DMS153 treated with DMSO at 0.1 percent for 48 hours (cell line): ENCODE measurements around the gene ERP44.

Experiments used
- DNase-seq: peaks from one replicate; lab custom pipeline; 2025; ENCODE audit not compliant: unreplicated experiment; lab: John Stamatoyannopoulos, UW

Gene ERP44

DNA sequence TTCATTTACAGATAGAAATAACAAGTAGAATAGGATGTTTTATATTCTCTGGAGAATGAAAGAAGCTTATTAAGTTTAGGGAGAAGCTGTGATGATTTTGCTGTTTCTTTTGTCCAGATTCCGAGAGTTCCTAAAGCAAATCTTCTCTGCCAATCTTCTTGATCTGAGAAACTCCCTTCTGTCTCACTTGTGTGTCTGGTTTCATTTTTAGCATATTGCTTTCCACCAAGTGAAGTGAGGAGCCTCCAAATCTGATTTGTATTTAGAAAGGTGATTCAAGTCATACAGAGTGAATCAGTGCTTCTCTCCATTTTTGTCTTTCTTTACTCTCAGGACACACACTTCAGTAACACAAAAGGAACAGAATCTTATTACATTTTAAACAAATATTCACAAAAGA lies 144.0 kb downstream of the ERP44 start:
- DNase-seq, result no peak

DNA sequence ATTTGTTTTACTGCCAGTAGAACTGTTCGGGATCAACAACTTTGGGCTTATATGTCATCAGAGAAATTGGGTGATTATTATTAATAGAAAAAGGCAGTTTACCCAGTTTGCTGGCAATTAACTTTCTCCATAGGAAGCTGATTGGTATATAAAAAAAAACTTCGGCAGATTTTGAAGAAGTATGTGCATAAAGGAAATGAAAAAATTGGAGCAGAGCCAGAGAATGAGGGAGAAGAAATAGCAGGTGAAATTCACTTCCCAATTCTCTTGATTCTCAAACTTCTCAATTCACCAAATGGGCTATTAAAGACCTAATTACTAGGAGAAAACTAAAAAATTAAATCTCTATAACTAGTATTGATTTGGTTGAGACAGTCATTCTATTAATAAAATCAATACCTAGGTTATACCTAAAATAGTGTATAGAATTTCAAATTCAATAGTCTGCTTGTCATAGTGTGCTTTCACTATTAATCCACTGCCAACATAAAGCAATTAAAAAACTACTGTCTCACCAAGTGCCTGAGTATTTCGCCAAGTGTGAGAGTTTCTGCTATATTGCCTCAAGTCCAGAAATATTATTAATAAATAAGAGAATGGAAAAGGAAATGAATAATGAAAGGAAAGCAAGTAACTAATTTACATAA lies 144.8 kb downstream of the ERP44 start:
- DNase-seq, result no peak

DNA sequence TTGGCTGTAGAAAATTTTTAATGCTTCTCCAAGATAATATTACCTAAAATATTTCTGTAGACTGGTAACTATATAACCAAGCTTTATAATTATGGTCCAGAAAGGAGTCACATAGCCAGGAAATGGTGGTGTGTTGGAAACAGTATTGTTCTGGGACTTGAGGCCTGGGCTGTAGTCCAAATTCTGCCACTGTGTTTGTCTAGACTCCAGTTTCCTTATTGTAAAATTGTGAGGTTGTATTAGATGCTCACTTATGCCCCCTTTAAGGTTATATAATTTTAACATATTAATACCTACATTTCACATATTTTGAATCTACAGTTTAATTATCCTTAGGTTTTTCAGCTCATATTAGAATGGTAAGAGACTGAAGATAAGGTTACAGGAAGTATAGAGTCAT lies 149.9 kb downstream of the ERP44 start:
- DNase-seq, result peak; percentile 9

DNA sequence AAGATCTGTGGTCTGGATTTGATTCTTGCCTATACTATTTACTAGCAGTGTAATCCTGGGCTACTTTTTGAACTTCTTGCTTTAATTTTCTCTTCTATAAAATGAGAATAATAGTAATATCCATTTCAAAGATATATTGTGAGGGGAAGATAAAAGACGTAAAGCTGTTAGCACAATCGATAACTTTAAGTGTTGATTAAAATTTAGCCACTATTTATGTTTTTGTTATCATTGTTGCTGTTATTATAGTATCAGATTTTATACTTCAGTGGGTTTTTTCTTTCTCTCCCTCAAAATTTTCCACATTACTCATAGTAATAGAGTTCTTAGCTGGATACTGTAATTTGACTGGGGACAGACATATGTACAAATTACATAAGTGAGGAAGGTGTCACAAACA lies 150.3 kb downstream of the ERP44 start:
- DNase-seq, result no peak

DNA sequence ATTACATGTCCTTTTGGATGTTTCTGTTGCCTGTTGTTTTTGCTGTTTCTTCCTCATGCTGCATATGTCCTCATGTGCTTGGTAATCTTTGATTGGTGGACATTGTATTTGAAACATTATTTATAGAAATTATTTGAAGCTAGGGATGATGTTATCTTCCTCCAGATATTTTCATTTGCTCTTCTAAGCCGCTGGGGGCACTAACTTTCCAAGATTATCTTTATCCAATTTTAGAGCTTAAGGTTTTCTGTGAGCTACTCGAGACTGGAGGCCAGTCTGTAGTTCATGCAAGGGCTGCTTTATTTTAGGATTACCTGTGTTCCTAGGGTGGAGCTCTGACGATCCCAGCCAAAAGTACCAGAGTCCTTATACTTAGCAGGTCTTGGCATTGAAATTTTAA lies 151.4 kb downstream of the ERP44 start:
- no peak for DNase-seq

DNA sequence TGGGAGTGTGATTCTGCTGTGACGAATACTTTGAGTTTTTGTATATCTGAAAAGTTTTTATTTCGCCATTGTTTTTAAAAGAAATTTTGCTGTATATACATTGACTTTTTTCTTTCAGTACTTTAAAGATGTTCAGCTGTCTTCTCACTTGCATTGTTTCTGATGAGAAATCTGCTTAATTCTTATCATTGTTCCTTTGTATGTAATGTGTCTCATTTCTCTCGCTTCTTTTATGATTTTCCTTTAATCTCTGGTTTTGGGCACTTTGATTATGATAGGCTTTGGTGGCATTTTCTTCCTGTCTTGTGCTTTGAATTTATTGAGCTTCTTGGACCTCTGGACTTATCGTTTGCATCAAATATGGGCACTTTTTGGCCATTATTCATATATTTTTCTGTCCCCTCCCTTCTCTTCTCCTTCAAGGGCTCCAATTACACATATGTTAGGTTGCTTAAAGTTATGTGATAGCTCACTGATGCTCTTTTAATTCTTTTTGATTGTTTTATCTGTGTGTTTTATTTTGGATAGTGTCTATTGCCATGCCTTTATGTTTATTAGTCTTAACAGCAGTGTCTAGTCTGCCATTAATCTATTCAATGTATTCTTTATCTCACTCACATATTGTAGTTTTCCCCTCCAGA lies 161.7 kb downstream of the ERP44 start:
- DNase-seq, result no peak

DNA sequence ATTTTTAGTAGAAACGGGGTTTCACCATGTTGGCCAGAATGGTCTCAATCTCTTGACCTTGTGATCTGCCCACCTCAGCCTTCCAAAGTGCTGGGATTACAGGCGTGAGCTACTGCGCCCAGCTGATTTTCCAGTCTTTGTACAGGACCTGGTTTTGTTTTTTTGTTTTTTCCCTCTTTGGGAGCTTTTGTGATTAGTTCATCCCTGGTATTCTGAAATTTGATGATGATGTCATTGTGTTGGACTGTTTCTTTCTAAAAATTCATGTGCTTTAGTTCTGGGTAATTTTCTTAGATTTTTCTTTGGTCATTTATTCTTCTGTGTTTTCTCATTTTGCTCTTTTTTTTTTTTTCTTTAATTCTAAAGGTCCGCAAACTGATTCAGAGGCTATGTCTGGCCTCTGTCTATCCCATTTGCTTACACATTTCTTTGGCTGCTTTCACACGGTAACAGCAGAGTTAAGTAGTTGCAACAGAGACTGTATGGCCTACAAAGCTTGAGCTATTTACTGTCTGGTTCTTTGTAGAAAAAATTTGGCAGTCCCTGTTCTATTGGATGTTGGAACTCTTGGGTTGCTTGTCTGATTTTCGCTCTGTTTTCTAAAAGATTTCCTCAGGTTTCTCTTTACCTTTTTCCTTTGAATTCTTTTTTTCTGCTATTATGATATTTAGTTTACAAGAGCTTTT lies 167.5 kb downstream of the ERP44 start:
- DNase-seq, result no peak

DNA sequence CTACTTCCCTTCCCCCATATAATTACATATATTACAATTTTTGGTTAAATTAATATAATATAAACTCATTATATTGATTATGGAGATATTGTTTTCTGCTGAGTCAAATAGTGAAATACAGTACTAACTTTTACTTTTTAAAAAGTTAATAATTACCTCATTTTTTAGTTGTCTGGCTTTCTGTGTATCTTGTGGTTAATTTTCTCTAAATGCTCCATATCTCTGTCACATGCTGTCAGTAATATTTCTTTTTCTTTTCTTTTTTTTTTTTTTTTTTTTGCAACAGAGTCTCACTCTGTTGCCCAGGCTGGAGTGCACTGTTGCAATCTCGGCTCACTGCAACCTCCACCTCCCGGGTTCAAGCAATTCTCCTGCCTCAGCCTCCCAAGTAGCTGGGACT lies 169.1 kb downstream of the ERP44 start:
- DNase-seq, result no peak
